GM19351 (cell line): ENCODE results near the gene OTX2.

Experiments used
- ATAC-seq: cut with Tn5 transposase; IDR thresholded peaks from one replicate; pipeline ENCODE4 v1.9.1; 2021; ENCODE audit warnings: mild to moderate bottlenecking, moderate library complexity; ENCODE audit not compliant: unreplicated experiment

Gene OTX2

DNA sequence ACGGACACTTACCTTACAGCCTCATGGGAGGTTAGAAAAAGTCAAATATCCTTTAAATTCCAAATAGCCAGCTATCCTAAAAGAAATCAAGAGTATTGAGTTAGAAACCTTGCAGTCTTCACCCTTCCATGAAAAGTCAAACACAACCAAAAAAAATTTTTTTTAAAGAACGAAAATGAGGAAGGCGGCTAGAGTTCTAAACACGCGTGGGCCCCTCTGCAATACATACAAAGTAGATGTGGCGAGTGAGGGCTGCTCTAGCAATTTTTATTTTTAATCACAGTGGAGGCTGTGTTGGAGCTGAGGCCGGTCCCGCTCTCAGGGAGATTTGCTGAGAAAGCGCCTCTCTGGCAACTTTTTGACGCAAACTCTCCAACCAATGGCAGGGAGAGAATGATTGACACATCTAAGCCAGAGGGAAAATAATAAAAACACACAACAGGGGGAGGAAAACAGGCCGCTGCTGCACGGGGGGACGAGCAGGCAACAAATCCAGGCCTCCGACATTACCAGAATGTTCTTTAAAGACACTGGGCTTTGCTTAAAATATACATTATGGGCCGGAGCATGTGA is at the start of gene OTX2:
Gene OTX2, minus strand, starts transcription at position 333 of the 573 bp plus-strand sequence. CDS start 5,023 bp downstream, outside the sequence.
- no peak for ATAC-seq

DNA sequence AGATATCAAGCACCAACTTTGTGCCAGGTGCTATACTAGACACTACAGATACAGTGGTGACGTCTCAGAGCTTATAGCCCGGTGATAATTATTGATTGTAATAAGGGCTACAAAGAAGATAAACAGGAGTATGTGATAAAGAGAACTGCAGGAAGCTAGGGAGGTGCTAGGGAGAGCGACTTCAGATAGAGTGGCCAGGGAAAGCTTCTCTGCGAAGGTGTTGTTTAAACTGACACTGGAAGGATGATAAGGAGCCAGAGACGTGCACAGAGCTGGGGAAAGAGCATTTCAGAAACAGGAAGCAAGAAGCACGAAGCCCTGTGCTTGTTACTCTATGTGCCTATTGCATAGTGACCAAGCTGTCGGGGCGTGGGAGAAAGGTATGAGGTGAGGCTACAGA is 48.1 kb upstream of the OTX2 start:
- ATAC-seq, result no peak

DNA sequence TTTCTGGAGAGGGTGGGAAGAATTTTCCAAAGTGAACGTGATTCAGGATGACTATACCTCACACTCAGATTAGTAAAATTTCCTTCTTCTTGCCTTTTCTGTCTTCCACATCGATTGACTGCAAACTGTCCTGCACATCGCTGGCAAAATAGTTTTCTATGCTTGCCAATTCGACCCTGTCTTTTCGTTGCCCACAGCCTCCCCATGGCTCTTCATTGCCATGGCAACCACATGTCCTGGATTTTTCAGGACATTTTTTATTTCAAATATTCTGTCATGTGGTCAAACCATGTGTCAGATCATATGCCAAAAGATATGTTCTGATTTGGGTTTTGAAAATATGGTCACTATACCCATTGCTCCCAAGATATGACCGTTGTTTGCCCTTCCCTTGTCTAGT is 46.9 kb upstream of the OTX2 start:
- no peak for ATAC-seq

DNA sequence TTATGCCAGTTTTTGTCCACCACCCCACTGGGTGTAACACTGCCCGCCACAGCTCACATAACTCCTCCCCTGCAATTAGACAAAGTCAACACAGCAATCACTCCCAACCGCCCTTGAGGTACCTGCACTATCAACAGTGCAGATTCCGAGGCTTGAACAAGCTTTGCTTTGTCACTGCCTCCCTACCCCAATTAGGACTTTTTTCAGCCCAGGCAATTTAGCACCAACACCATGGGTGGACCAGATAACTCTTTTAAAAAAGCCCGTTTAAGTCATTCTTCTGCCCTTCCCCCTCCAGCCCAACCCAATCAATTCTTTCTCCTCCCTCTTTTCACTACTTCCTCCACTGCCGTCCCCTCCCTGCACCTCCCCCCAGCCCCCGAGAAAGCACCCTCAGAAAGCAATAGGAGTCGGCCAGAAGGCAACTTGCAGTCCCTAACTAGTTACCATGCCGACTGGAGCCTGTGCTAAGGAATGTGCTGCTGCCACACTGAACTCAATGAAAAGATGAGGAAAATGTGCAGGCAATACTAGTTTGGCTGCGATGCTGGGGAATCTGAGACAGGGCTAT is 45.7 kb upstream of the OTX2 start:
- no peak for ATAC-seq

DNA sequence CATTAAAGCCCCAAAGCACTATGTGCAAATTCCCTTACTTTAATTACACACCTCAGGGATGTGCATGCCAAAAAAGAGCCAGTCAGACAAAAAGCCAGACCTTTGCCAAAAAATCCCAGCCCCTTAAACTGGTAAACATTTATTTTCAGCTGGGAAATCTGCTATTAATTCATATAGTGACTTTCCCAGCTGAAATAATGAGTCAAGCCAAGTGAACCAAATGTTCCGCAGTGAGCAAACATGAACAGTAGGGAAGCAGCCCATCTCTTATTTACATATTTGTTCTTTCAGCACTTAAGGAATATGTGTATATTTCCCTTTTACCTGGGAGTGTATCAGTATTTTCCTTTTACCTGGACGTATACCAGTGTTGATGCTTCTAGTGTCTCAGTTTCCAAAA is 44.0 kb upstream of the OTX2 start:
- ATAC-seq, result no peak

DNA sequence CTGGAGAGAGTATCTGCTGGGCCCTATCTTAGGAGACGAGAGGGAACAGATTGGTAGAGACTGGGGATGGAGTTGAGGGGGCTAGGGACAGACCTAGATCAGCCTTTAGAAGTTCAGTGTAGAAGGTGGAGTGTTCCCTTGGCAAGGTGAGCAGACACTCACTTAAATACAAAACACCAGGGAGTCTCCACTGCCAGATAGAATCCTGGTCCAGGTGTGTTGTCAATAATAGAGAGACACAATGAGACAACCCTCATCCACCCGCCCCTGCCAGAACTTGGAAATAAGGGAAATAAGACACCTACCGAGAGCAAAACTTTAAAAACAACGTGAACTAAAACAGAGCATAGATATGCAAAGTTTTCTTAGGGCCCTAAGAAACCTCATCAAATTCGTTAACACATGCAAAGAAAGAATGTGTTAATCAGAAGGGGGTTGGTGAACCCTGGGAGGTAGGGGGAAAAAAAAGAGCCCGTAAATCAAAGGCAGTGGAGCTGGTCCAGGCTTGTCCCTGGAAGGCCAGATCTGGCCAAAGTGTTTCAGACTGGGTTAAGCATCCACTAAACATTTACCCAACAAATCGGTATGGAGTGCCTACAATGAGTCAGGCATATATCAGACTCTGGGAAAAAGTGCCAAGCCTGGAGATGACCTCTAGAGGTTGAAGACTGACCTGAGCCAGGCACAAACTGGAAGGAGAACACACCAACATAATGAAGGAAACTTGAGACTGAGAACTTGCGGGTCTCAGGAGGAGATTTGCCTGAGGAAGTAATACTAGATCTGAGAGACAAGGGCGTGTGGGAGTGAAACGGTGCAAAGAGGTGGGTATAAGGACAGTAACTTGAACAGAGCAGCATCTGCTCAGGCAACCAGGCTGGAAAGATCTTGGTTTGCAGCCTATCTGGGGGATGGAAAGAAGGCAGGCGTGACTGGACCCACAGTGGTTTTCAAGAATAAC is 37.0 kb upstream of the OTX2 start:
- no peak for ATAC-seq

DNA sequence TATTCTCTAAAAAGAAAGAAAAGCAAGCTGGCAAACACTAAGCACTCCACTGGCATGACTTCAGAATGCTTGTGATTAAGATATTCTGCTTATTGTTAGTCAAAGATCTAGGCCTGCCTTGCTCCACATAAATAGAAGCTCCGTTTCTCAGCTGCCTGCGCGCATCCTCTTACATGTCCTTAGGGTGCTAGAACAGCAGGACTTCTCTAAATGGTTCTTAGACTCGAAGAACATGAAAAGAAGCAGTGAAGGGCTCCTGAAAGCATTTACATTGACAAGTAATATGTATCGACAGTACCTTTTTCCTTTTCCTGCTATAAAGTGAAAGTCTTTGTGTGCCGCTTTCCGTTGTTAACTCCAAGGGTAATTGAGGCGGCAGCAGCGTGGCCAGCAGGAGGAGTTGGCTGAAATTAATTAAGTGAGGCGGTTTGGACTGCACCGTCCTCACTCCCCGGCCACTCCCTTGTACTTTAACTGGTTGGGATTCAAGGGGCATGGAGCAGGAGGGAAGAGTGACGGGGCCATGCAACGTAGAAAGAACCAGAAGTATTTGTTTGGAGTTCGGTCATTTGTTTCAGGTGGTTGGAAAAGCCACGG is 34.2 kb upstream of the OTX2 start:
- ATAC-seq, result no peak

DNA sequence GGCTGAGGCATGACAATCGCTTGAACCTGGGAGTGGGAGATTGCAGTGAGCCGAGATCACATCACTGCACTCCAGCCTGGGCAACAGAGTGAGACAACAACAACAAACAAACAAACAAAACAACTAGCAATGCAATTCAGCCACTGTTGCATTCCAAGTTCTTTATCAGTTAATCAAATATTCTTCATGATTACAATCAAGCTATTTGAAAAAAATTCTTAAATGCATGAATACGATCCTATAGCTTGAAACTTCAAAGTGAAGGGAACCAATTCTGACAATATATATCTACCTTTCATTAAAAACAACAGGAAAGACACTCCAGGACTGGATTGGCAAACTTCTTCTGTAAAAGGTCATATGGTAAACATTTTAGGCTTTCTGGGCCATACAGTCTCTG is 31.3 kb upstream of the OTX2 start:
- ATAC-seq, result no peak

DNA sequence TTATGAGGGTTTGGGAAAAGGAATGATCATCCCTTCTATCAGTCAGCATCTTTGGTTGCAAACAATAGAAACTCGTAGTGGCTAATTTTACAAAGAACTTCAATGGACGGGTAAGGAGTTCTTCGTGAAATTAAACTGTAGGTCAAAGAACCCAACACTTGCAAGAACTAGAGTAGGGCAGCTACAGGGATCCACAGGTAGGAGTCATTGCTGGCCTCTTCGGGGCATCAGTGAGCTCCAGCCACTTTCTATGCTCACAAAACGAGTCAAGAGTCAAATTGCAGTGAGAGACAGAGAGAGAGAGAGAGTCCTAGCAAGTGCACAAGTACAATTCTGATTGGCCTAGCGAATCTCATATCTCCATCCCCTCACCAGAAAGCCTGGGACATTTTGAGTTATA is 29.9 kb upstream of the OTX2 start:
- no peak for ATAC-seq

DNA sequence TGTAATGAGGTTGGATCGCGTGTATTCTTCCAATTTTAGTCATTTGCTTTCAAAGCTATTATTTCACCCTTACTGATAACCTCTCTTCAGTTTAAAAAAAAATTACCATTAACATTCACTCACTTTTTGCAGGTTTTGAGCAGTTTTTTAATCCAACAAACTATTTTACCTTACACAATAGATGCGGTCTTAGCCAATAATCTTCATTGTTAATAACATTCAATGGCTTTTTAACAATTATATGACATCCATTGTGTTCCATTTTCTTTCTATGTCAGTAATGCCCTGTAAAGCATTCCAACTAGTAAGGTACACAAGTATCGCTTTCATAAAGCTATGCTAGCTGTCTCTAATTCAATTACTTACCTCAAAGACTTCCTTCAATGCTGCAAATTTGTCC is 18.9 kb upstream of the OTX2 start:
- no peak for ATAC-seq

DNA sequence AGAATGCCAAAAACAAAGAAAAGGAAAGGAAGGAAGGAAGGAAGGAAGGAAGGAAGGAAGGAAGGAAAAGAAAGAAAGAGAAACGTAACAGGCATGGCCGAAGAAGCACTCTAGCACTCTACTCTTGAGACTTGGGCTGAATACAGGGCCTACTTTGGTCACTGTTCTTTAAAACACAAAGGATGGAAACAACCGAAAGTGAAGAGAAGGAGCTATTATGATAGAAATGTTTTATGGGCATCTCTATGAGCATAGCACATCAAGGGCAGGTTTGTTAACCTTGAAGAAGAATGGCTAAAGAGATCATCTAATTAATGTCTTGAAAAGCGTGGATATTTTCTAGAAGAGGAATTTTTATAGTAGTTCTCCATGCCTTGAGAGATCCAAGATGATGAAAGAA is 15.9 kb upstream of the OTX2 start:
- no peak for ATAC-seq

DNA sequence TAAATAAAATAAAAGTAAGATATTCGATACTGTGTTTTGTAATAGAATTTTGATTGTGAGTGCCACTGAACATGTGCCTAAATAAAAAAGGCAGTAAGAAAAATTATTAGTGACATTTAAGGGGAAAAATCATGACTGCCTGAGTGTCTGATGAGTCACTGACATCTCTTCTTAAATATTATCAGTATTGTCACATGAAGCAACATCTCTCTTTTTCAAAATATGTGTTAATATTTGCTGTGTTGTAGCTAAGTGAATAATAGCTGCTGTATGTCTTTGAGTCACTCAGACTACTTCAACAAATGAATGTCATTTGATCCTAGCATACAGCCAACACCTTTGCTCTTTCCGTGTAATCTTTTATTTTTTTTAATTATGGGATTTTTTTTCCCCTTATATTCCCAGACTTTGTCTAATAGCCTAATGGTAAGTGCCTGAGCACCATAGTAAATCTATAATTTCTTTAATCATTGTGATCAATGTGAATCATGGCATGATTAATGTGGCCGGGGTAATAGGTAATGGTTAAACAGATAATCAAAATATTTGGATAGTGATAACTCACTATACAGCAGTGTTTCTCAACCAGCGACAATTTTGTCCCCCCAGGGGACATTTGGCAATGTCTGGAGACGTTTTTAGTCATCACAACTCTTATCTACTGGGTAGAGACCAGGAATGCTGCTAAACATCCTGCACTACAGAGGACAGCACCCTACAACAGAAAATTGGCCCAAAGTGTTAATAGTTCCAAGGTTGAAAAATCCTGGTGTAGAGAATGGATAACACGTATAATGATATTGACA is 11.7 kb upstream of the OTX2 start:
- ATAC-seq, result no peak

DNA sequence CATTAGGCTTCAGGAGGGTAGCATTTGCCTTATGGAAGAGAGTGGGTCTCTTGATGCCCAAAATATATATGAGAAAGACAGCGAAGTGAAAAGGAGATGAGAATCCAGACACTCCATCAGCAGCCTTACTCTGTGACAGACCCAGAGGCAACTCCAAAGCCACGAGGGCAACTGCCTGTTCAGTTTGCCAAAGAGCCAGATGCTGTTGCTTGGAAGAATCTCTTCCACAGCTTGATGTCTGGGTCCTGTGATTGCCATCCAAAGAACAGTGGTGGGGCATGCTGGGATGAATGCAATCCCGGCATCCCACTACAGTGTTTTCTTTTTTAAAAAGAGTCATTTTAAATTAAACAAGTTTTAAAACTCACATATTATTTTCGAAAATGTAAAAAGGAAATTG is 10.9 kb upstream of the OTX2 start:
- no peak for ATAC-seq

DNA sequence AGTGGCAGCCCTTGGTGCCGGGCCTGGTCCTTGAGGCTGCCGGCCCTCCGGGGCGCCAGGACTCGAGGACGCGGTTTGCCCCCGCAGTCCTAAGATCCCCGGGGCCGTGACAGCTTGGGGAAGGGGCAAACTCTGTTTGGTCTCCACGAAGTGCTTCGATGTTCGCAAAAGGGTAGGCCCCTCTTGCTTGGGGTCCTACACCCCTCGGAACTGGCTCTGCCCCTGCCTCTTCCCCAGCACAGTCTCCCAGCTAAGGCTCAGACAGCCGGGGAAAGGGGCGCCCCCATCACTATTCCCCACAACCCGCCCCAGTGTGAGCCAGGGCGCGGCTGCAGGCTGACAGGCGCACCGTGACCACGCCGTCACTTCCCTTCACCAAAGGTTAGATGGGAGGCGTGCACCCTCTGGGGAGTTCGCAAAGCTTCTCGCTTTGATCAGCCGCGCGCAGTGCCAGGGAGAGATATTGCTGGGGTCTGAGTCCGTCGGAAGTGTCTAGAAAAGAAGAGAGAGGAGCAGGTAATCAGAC is 7.2 kb upstream of the OTX2 start:
- no peak for ATAC-seq

DNA sequence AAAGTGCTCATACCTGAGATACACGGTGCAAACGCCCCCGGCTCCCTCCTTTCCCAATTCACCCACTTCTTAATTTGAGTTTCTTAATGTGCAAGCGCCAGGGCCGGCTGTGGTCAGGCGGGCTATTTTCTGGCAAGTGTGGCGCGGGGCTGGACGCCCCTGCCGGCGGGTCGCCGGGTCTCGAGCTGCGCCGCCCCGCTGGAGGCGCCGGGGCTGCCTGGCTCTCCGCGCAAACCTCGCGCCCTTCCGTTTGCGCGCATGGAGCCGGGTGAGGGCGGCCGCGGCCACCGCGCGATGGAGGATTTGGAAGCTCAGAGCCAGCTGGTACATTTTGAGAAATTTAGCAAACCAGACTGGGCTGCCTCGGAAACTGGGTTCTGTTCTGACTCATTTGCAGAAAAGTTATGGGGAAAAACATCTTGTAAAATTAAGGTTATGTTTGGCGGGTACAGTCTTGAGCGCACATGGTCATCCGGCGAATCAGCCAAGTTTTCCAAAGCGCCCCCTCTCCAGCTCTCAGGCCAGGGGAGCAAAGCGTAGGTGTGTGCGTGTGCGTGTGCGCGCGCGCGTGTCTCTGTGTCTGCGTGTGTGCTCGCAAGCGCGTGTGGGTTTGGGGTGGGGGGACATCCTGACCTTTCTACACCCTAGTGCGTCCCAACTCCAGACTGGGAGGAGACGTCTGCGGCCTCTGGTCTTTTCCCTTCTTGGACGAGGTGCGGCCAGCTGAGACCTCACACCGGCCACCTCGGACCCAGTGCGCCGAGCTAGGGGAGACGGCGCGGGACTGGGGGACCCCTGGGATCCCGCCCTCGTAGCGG is 6.5 kb upstream of the OTX2 start:
- no peak for ATAC-seq

DNA sequence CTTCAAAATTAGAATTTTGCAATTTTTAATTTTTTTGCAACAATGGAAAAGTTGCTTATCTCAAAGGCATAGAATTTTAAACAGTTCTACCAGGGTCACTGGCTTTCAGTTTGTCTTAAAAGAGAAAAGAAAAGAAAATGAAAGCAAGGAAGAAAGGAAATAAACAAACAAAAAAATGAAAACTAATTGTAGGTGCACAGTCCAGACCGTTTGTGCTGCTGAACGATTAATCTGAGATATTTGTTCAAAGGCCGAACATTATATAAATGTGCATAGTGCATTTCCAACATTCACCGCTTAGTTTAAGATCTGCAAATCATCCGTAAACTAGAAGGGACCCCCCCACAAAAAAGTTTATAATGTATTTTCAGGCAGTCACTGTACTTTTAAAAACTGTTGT is 5.5 kb upstream of the OTX2 start:
- no peak for ATAC-seq

DNA sequence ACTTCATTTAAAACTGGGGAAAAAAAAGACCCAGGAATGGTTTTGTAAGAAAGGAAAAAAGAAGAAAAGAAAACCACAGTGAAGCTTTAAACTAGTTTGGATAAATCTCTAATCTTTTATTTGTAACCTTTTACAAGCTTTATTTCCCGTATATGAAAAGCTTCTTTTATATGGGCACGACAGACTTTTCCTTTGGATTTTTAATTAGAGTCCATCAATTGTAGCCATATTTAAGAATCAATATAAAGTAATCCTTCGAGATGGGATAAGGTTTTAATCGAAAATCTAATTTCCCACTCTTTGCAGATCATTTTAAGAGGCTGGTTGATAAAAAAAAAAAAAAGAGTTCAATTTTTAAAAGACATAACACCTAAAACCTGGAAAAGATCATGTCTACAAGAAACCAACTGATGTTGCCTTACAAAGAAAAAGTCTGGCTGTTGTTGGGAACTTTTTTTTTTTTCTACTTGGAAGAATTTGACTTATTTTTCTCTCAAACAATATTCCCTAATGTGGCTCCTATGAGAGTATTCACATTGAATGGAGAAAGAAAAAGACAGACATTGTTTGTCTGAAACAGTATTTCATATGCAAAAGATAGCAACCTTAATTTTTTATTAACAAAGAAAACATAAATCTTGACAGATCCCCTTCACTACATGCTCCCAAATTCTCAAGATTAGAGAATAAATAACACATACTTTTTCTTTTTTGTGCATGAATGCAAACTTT is 4.9 kb upstream of the OTX2 start:
- ATAC-seq, result no peak

DNA sequence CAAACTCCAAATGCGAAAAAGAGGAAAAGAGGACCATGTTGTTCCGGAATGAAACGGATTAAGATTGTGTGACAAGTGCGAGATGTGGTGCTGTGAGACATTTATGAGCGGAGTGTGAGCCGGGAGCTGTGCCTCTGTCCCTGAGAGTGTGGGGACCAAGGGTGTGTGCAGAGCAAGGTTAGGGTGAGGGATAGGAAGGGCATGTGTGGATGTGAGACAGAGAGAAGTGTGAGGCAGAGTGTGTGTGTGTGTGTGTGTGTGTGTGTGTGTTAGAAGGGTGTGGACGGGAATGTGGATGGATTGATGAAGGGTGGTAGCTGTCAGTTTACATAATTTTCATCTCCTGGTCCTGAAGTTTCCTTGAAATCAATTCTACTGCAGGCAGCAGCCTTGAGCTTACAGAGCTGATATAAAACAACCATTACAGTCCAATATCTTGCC is 4.3 kb upstream of the OTX2 start:
- ATAC-seq, result no peak

DNA sequence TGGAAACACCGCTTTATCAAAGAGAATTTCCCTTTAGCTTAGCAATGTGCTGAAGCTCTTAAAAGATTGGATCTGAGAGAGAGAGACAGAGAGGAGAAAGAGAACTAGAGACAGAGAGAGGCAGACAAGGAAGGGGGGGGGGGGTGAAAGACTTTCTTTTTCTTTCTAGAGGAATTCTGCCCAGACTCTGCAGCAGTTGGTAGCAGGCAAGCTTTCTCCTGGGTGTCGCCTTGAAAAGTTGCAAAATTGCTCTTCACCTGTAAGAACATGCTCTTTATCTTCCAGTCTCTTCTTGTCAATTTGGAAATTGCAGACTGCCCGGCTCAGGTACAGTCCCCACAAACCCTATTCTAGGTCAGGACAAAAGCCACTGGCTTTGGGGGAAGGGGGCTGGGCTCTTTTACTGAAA is 2.9 kb upstream of the OTX2 start:
- ATAC-seq, result no peak
